HG03571 (cell line): Measurements from ENCODE around the gene CALML4.

Experiments used
- ATAC-seq: cut with Tn5 transposase; IDR thresholded peaks from one replicate; pipeline ENCODE4 v1.9.1; 2021; ENCODE audit not compliant: unreplicated experiment

The CALML4 gene

DNA sequence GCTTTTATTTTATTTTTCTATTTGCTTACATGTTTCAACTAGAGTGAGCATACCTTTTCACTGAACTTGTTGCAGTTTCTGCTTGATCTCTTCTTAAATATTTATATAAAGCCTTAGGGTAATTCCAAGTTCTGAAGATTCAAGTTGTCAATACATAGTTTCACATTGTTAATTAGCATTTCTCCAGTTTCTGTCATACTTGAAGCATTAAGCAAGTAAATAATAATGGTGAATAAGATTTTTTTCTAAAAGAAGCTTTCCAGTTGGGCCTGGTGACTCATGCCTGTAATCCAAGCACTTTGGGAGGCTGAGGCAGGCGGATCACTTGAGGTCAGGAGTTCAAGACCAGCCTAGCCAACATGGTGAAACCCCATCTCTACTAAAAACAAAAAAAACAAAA, 53.9 kb downstream of the CALML4 start:
- ATAC-seq, result no peak

DNA sequence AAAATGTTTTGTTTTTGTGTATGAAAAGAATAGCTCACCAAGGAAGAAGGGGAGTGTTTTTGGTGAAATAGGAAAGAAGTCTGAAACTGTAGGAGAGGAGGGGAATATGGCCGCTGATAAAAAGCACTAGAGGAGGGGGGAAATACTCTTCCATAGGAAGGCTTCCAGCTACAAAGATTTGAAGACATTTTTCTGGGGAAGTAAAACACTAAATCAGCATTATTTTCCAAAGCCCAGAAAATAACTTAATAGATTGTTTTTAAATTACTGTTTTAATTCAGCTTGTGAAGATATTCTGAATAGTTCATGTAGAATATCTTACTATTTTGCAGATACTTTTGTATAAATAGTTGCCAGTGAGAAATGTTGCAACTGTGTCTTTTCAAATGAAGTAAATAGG, 54.9 kb downstream of the CALML4 start:
- no peak for ATAC-seq

DNA sequence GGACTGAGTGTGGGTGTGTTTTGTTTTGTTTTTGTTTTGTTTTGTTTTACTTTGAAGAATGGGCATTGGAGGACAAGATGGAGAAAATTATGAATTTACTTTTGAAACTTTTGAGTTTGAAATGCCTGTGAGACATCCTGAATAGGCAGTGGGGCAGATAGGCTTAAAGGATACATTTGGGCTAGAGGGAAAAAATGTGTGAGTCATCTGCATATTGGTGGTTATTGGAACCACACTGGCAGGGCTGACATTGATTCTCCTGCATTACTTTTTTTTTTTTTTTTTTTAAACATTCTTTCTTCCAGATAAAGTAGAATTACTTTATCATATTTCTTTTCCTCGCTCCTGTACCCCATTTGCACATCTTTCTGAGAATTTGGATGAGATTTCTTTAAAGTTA, 56.1 kb downstream of the CALML4 start:
- no peak for ATAC-seq

DNA sequence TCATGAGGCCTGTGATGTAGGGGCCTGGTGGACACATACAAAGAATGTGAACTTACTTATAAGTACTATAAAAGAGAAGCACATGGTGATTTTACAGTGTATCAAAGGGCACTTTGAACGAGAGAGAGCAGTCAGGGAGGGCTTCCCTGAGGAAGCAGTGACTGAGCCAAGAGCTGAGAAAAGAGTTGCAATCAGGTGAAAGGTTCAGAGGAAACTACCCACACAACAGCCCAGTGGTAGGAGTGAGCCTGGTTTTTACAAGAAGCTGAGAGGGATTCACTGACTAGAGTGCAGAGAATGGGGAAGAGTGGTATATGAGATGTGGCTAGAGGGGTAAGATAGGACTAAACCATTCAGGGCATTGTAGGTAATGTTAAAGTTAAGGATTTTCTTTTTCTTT, 57.1 kb downstream of the CALML4 start:
- no peak for ATAC-seq

DNA sequence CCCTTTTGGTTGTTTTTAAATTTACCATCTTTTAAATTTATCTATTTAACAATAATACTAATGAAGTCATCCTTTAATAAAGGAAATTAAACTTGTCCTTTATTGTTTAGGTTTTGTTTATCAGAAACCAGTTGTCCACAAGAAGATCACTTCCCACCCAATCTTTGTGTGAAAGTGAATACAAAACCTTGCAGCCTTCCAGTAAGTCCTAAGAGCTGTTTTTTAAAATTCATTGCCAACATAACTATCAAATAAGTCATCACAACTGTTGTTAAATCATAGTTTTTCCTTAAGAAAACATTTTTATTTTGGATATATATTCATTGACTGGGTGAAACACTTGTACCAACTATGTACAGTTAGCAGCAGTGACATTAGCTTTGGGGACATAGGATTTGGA, 59.4 kb downstream of the CALML4 start:
- ATAC-seq, result no peak

DNA sequence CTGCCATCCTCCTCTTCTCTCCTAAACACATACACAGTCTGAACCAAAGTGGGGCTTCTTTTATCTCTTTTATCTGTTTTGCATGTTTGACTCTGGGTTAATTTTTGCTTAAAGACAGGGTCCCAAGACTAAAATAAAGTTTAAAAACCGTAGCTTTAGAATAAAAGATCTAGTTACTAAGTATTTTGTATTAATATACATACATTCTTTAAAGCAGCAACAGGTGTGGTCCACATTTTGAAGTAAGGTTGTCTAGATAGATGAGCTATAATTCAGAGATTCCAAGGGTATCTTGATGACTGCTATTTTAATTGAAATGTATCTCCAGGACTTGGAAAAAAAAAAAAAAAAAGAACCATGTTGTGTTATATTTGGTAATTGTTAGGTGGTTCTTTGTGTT, 61.3 kb downstream of the CALML4 start:
- no peak for ATAC-seq

DNA sequence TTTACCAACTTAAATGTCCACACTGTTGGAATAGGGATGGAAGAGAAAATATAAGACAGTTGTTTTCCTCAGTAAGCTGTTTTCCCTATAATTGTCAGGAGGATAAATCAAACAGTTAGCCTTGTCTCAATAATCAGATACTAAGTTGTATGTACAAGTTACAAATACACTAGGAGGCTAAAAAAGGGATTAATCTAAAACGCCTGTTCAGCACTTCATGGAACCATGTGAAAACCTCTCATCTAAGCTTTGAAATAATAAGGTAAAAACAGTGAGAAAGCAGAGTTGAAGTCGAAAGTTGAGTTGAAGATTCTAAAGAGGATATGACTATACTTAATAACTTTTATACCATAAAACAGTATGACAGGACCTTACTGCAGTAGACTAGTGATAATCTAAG, 62.0 kb downstream of the CALML4 start:
- ATAC-seq, result no peak
